ENCODE results near the gene DOK6. TPM values are rescaled to one million over a fixed set of nuclear protein-coding genes. Genes with fewer than 3 reads are reported as not detected.

The DOK6 gene
- polyA plus RNA-seq, 1 donor = 3.7 TPM

DNA sequence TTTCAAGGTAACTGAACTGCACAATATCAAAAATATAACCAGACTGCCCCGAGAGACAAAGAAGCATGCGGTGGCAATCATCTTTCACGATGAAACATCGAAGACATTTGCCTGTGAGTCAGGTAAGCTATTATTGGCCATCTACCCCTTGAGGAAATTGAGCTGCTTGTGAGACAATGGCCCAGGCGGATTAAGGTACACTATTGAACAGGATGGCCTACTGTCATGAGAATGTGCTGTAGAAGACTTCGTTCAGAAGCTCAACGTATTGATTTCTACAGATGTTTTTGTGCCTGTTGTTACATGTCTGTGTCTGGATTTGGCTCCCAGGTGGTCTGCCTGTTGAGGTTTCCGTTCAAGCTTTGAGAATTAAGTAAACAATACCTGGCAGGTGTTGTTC is 198.7 kb downstream of the DOK6 start:
- no peaks in the 10 kb centered on the region for H3K36me3 ChIP-seq (ENCODE audit: control insufficient read depth, insufficient read depth, low read length)
- no peak overlapping the region for H3K4me3 ChIP-seq (ENCODE audit: low read length)
- no CpG with 5 or more reads among the region's 8 CpGs for WGBS (ENCODE audit: insufficient coverage, low lambda C conversion rate)
- H3K4me1 ChIP-seq (ENCODE audit: control insufficient read depth, insufficient read depth, low read length) = no peaks in the 10 kb centered on the region
- H3K27me3 ChIP-seq (ENCODE audit: control insufficient read depth, insufficient read depth, low read length) = no peaks in the 10 kb centered on the region
- DNase-seq = no peak
- H3K9me3 ChIP-seq (ENCODE audit: control insufficient read depth, low read depth, low read length) = no peaks in the 10 kb centered on the region
- H3K27ac ChIP-seq (ENCODE audit: low read length) = no peak overlapping the region

DNA sequence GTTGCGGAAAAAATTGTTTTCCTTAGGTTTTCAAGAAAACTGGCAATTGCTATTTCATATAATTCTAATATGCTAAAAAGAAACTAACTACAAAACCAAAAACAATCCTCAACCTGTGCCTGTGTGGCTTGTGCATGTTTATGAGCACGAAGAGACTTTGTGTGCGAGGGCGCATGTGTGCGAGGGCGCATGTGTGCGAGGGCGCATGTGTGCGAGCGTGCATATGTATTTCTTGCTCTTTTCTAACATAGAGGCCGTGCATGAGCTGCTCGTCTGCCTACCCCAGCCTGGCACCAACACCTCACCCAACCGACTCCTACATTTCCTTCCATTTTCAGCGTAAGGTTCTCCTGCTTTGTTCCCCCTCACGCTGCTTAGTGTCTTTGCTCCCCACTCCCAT is 211.6 kb downstream of the DOK6 start:
- Histone ChIP-seq H3K27me3 (ENCODE audit: control insufficient read depth, insufficient read depth, low read length) (no peaks in the 10 kb centered on the region), H3K27ac (ENCODE audit: low read length) (no peak overlapping the region), H3K4me3 (ENCODE audit: low read length) (no peak overlapping the region), H3K4me1 (ENCODE audit: control insufficient read depth, insufficient read depth, low read length) (no peaks in the 10 kb centered on the region), H3K36me3 (ENCODE audit: control insufficient read depth, insufficient read depth, low read length) (no peaks in the 10 kb centered on the region), H3K9me3 (ENCODE audit: control insufficient read depth, low read depth, low read length) (no peaks in the 10 kb centered on the region)
- no peak for DNase-seq
- 86% methylated on average over 4 of the region's 15 CpGs for WGBS (ENCODE audit: insufficient coverage, low lambda C conversion rate)

DNA sequence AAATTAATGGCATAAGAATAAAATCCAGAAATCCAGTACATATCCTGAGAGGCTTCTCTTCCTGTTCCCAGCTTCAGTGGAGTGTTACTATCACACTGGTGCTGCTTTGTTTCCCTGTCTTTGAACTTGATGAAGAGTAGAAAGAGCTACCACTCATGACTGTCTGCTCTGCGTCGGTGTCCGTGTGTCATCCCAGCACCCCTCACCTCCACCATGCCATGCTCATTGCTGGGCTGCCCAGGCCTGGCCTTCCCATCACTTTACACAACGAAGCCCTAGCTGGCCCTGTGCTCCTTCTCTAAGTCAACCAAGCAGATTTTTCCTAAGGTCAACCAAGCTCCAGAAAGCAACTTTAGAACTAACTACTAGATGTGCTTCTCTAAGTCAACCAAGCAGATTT is 215.4 kb downstream of the DOK6 start:
- no peak overlapping the region for H3K4me3 ChIP-seq (ENCODE audit: low read length)
- no peak overlapping the region for H3K27ac ChIP-seq (ENCODE audit: low read length)
- H3K9me3 ChIP-seq (ENCODE audit: control insufficient read depth, low read depth, low read length) = no peaks in the 10 kb centered on the region
- H3K27me3 ChIP-seq (ENCODE audit: control insufficient read depth, insufficient read depth, low read length) = no peaks in the 10 kb centered on the region
- no peaks in the 10 kb centered on the region for H3K4me1 ChIP-seq (ENCODE audit: control insufficient read depth, insufficient read depth, low read length)
- no CpG with 5 or more reads among the region's 4 CpGs for WGBS (ENCODE audit: insufficient coverage, low lambda C conversion rate)
- H3K36me3 ChIP-seq (ENCODE audit: control insufficient read depth, insufficient read depth, low read length) = no peaks in the 10 kb centered on the region
- no peak for DNase-seq

GRCh38 chr18:69617408-69617807 is 216.7 kb downstream of the DOK6 start:
- no peak for DNase-seq
- 98% methylated on average over 4 of the region's 4 CpGs for WGBS (ENCODE audit: insufficient coverage, low lambda C conversion rate)
- Histone ChIP-seq H3K4me3 (ENCODE audit: low read length) (no peak overlapping the region), H3K27ac (ENCODE audit: low read length) (no peak overlapping the region), H3K36me3 (ENCODE audit: control insufficient read depth, insufficient read depth, low read length) (no peaks in the 10 kb centered on the region), H3K4me1 (ENCODE audit: control insufficient read depth, insufficient read depth, low read length) (no peaks in the 10 kb centered on the region), H3K9me3 (ENCODE audit: control insufficient read depth, low read depth, low read length) (no peaks in the 10 kb centered on the region), H3K27me3 (ENCODE audit: control insufficient read depth, insufficient read depth, low read length) (peaks cover 2% of the 10 kb centered on the region)

- DNase-seq = no peak
- no peaks in the 10 kb centered on the region for H3K36me3 ChIP-seq (ENCODE audit: control insufficient read depth, insufficient read depth, low read length)
- H3K4me3 ChIP-seq (ENCODE audit: low read length) = no peak overlapping the region
- WGBS (ENCODE audit: insufficient coverage, low lambda C conversion rate) = no CpG with 5 or more reads among the region's 4 CpGs
- H3K4me1 ChIP-seq (ENCODE audit: control insufficient read depth, insufficient read depth, low read length) = peaks cover 2% of the 10 kb centered on the region
- H3K27me3 ChIP-seq (ENCODE audit: control insufficient read depth, insufficient read depth, low read length) = peaks cover 2% of the 10 kb centered on the region
- no peaks in the 10 kb centered on the region for H3K9me3 ChIP-seq (ENCODE audit: control insufficient read depth, low read depth, low read length)
- no peak overlapping the region for H3K27ac ChIP-seq (ENCODE audit: low read length)
These were observed 217.2 kb downstream of the DOK6 start for GRCh38 chr18:69617888-69618287.

DNA sequence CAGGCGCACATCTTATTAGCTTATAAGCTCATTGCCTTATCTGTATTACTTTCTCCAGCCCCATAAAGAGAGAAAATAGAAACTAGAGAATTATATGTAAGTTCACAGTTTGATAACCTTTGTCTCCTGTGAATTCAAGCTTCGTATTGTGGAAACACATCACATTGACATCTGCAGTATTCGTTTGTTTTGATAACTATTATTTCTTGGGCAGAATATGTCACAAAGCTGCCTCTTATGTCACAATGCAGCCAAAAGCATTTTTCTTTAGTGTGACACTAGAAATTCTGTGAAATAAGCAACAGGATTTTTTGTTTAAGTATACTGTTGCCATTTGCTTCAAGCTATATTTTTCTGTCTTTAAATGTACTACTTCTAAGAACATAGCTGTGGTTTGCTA is 221.5 kb downstream of the DOK6 start:
- peaks cover 2% of the 10 kb centered on the region for H3K27me3 ChIP-seq (ENCODE audit: control insufficient read depth, insufficient read depth, low read length)
- no peak overlapping the region for H3K4me3 ChIP-seq (ENCODE audit: low read length)
- no peaks in the 10 kb centered on the region for H3K9me3 ChIP-seq (ENCODE audit: control insufficient read depth, low read depth, low read length)
- DNase-seq = peak in 1 of 2 donors; percentile 14
- WGBS (ENCODE audit: insufficient coverage, low lambda C conversion rate) = no CpG with 5 or more reads among the region's 3 CpGs
- H3K27ac ChIP-seq (ENCODE audit: low read length) = no peak overlapping the region
- peaks cover 2% of the 10 kb centered on the region for H3K4me1 ChIP-seq (ENCODE audit: control insufficient read depth, insufficient read depth, low read length)
- no peaks in the 10 kb centered on the region for H3K36me3 ChIP-seq (ENCODE audit: control insufficient read depth, insufficient read depth, low read length)

- H3K9me3 ChIP-seq (ENCODE audit: control insufficient read depth, low read depth, low read length) = no peaks in the 10 kb centered on the region
- no peak overlapping the region for H3K27ac ChIP-seq (ENCODE audit: low read length)
- DNase-seq = no peak
- WGBS (ENCODE audit: insufficient coverage, low lambda C conversion rate) = no CpG with 5 or more reads among the region's 1 CpG
- H3K36me3 ChIP-seq (ENCODE audit: control insufficient read depth, insufficient read depth, low read length) = no peaks in the 10 kb centered on the region
- H3K4me3 ChIP-seq (ENCODE audit: low read length) = no peak overlapping the region
- peaks cover 2% of the 10 kb centered on the region for H3K27me3 ChIP-seq (ENCODE audit: control insufficient read depth, insufficient read depth, low read length)
- H3K4me1 ChIP-seq (ENCODE audit: control insufficient read depth, insufficient read depth, low read length) = peaks cover 2% of the 10 kb centered on the region
These were observed 222.3 kb downstream of the DOK6 start for GRCh38 chr18:69622961-69623360.

- no peak for DNase-seq
- no CpG with 5 or more reads among the region's 3 CpGs for WGBS (ENCODE audit: insufficient coverage, low lambda C conversion rate)
- no peak overlapping the region for H3K27ac ChIP-seq (ENCODE audit: low read length)
These were observed 225.5 kb downstream of the DOK6 start for GRCh38 chr18:69626171-69626570.

GRCh38 chr18:69626643-69627242 is 226.1 kb downstream of the DOK6 start:
- DNase-seq = no peak
- H3K4me1 ChIP-seq (ENCODE audit: control insufficient read depth, insufficient read depth, low read length) = peaks cover 2% of the 10 kb centered on the region
- no peak overlapping the region for H3K4me3 ChIP-seq (ENCODE audit: low read length)
- H3K27ac ChIP-seq (ENCODE audit: low read length) = no peak overlapping the region
- no peaks in the 10 kb centered on the region for H3K36me3 ChIP-seq (ENCODE audit: control insufficient read depth, insufficient read depth, low read length)
- WGBS (ENCODE audit: insufficient coverage, low lambda C conversion rate) = 93% methylated on average over 3 of the region's 4 CpGs
- H3K9me3 ChIP-seq (ENCODE audit: control insufficient read depth, low read depth, low read length) = no peaks in the 10 kb centered on the region
- no peaks in the 10 kb centered on the region for H3K27me3 ChIP-seq (ENCODE audit: control insufficient read depth, insufficient read depth, low read length)

More at GRCh38 chr18:69626171-69626570, 225.5 kb downstream of the DOK6 start:
- Histone ChIP-seq H3K27me3 (ENCODE audit: control insufficient read depth, insufficient read depth, low read length) (peaks cover 2% of the 10 kb centered on the region), H3K4me1 (ENCODE audit: control insufficient read depth, insufficient read depth, low read length) (peaks cover 2% of the 10 kb centered on the region), H3K9me3 (ENCODE audit: control insufficient read depth, low read depth, low read length) (no peaks in the 10 kb centered on the region), H3K36me3 (ENCODE audit: control insufficient read depth, insufficient read depth, low read length) (no peaks in the 10 kb centered on the region), H3K4me3 (ENCODE audit: low read length) (no peak overlapping the region)

DNA sequence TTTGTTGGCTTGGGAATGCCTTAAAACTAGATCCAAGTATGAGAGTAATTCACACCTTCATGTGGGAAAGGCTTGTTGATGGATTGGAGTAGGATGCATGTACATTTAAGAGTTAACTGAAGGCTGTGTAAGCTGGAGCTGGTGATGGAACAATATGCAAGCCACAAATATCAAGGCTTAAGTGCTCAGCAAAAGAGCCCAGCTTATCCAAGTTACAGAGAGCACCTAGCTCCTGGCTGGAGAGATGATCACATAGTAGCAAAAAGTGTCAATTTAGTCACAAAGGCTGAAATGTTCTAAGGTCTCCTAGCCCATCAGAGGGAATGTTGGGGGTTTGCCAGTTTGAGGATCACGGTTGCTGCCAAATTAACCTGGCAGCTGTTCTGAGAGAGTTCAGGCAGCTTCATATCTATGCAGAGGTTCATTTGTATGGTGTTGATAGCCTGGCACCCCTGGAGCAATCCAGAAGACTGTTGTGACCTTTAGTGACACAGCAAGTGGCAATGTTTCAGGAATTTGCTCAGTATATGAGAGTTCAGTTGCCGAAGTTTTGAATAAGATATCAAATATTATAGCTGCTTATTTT is 228.2 kb downstream of the DOK6 start:
- Histone ChIP-seq H3K27ac (ENCODE audit: low read length) (no peak overlapping the region), H3K4me3 (ENCODE audit: low read length) (no peak overlapping the region), H3K4me1 (ENCODE audit: control insufficient read depth, insufficient read depth, low read length) (no peaks in the 10 kb centered on the region), H3K36me3 (ENCODE audit: control insufficient read depth, insufficient read depth, low read length) (no peaks in the 10 kb centered on the region), H3K27me3 (ENCODE audit: control insufficient read depth, insufficient read depth, low read length) (no peaks in the 10 kb centered on the region), H3K9me3 (ENCODE audit: control insufficient read depth, low read depth, low read length) (no peaks in the 10 kb centered on the region)
- WGBS (ENCODE audit: insufficient coverage, low lambda C conversion rate) = no CpG with 5 or more reads among the region's 2 CpGs
- no peak for DNase-seq

GRCh38 chr18:69631281-69631680 is 230.6 kb downstream of the DOK6 start:
- H3K4me1 ChIP-seq (ENCODE audit: control insufficient read depth, insufficient read depth, low read length) = no peaks in the 10 kb centered on the region
- WGBS (ENCODE audit: insufficient coverage, low lambda C conversion rate) = no CpG with 5 or more reads among the region's 3 CpGs
- DNase-seq = no peak
- no peaks in the 10 kb centered on the region for H3K9me3 ChIP-seq (ENCODE audit: control insufficient read depth, low read depth, low read length)
- no peaks in the 10 kb centered on the region for H3K36me3 ChIP-seq (ENCODE audit: control insufficient read depth, insufficient read depth, low read length)
- no peak overlapping the region for H3K4me3 ChIP-seq (ENCODE audit: low read length)
- H3K27me3 ChIP-seq (ENCODE audit: control insufficient read depth, insufficient read depth, low read length) = no peaks in the 10 kb centered on the region
- H3K27ac ChIP-seq (ENCODE audit: low read length) = no peak overlapping the region

Data from large intestine (tissue), 3 donors.